ENCODE results near the gene GPATCH2.
"Not testable (repeated sequence)": the region's sequence is repeated elsewhere in the genome, so short reads cannot be mapped to it uniquely, and the experiment has no call there.

Gene GPATCH2

DNA sequence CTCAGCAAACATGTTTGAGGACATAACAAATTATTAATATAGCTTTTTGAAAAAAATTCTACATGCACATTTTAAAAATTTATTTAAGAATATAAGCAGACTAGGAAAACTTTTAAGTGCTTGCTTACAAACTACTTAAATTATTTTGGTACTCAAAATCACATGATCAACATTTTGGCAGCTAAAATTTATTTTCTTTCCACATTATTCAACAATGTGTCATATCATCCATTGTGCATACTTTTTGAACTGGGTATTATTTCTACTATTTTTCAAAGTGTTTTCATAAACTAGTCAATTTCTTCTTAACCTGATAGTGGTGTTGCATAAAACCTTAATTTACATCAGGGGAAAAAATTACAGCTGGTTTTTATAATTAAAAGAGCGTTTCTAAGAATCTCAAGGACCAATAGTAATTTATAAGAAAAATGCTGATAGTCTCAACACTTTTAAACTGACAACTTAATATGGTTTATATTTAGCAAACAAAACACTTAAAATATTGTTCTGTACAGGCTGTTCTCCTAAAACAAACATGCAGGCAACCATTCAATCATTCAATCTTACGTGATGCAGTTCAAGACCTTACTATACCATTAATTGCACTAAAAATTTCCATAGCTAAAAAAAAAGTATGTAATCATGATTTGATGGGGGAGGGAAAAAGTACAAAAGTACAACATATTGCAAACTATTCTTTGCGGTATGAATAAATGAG is 105.0 kb downstream of the GPATCH2 start:
- DNase-seq (ENCODE audit: low spot score), result no peak

DNA sequence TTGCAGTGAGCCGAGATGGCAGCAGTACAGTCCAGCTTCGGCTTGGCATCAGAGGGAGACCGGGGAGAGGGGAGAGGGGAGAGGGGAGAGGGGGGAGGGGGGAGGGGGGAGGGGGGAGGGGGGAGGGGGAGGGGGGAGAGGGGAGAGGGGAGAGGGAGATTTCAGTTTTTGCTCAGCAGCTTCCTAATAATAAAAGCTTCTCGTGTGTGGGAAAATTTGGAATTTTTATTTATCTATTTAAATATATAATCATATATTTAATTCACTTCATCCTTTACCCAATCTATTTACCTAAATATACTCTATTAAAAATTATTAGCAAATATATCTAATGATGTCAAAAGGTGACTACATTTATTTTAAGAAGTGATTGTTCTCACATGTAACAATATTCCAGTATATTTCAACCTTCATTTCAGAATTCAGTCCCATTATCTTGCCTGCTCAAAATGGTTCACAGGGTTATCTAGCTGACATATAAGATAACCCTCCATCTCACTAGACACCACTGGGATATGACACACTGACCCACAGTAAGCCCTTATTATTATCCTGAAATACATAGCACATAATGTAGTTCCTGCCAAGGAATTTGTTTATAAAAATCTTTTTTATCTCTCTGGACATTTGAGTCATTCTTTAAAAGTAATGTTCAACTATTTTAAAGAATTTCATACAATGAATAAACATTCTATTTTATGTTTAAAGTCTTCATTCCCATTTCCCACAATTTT is 105.9 kb downstream of the GPATCH2 start:
- DNase-seq (ENCODE audit: low spot score), result no peak

DNA sequence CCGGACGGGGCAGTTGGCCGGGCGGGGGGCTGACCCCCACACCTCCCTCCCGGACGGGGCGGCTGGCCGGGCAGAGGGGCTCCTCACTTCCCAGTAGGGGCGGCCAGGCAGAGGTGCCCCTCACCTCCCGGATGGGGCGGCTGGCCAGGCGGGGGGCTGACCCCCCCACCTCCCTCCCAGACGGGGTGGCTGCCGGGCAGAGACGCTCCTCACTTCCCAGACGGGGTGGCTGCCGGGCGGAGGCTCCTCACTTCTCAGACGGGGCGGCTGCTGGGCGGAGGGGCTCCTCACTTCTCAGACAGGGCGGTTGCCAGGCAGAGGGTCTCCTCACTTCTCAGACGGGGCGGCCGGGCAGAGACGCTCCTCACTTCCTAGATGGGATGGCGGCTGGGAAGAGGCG is 107.0 kb downstream of the GPATCH2 start:
- not testable (repeated sequence) for DNase-seq (ENCODE audit: low spot score)

DNA sequence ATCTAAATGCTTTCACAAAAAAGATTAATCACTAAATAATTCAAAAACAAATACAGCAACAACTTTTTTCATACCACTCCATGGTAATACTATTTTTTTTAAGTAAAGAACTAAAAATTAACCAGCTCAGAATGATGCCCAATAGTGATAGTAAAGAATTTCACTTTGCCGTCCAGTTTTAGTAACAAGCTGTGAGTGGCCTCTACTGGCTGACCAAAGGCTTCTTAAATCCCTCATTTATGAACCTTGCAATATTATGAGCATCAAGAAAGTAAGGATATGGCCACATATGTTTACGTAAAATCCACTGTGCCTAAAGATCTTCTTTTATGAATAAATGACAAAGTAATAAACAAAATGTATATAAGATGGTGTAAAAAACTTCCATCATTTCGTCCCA is 108.6 kb downstream of the GPATCH2 start:
- DNase-seq (ENCODE audit: low spot score), result no peak

DNA sequence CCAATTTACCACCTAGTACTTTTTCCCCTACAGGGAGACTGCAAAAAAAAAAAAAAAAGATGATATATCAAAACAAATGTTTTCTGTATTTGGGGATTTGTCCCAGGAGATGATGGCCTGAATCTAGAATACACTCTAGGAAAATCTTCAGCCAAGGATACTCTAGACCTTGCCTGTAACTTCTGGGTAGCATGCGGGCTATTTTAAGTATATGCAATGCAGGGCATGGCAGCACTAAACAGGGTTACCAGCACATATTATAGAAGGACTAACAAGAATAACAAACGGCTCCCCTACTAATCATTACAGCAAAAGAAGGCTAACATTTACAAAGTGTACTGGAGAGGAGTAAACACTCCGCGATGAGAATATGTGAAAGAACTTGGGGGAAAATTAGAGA is 109.6 kb downstream of the GPATCH2 start:
- DNase-seq (ENCODE audit: low spot score), result no peak

DNA sequence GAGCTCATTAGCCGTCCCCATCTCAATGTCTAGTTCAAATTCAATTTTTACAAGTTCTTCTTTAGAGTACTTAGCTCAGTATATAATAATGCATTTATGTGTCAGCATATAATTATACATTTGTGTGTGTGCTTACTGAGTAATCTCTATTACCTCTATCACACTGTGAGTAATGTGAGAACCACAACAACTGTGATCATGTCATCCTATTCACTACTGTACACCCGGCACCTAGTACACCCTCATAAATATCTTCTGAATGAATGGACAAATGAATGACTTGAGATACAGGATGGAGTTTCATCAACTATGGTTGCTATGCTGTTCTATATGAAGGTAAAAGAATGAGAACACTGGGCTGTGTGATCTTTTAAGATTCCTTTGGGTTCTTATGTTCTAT is 124.0 kb downstream of the GPATCH2 start:
- no peak for DNase-seq (ENCODE audit: low spot score)

DNA sequence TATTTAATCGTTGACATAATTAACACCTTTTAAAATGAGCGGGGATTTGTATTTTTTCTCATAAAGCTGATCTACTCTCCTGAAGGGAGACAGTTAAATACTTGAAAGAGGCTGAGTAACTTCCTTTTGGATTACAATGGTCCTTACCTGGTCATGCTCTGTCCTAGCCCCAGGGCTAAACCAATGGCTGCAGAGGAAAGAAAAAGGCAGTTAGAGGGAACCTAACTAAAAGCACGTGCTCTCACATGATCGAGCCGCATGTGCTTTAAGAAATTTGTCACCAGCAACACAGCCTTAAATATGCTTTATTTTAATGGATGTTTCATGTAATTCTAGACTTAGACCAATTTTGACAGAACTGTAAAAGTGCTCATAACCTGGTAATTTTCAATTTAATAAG is 132.7 kb downstream of the GPATCH2 start:
- DNase-seq (ENCODE audit: low spot score), result no peak

DNA sequence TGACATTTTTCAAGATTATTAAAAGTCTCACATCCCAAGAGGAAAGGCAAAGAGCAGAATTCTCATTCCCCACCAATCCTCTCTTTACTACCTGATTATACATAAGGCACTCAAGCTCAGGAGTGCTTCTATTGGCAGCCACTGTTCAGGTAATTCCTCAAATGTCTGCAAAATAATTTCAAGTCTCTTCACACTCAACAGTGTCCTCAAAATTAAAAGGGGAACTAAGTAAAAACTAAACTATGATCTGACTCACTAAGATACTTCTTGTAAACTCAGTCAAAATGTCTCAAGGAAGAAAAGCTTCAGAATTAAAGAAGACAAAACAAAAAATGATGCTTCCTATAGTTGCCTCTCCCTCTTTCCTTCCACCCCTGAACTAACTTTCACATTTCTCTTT is 135.6 kb downstream of the GPATCH2 start:
- no peak for DNase-seq (ENCODE audit: low spot score)

DNA sequence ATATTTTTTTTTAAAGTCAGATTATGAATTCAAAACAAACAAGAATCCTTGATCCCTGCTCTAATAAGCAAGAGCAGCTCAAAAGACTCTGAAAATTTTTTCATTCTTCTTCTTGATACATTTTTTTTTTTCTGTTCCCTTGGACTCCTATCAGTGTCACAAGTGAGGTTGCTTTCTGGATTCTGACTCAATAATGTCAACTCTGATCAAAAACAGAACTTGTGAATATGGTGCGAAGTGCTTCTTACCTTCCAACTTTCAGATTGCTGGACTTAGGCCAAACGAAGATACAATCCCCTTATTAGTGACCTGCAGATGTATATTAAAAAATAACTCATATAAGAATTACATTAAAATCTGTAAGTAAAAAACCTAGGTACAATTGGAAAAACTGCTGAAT is 136.1 kb downstream of the GPATCH2 start:
- DNase-seq (ENCODE audit: low spot score), result no peak

DNA sequence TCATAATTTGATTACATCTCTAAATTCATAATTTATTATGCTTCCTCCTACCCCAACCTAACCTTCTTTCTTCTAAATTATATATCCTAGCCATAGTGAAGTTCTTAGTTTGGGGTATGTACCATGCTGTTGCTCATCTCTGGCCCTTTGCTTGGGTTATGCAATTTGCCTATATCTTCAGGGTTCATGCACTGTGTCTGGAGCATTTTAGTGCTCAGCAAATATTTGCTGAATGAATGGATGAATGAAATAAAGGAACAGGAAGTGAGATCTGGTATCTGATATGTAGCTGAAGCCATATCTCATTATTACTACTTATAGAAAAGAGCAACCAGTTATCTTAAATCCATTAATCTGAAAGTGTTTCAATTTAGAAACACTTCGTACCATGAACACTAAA is 137.6 kb downstream of the GPATCH2 start:
- no peak for DNase-seq (ENCODE audit: low spot score)

DNA sequence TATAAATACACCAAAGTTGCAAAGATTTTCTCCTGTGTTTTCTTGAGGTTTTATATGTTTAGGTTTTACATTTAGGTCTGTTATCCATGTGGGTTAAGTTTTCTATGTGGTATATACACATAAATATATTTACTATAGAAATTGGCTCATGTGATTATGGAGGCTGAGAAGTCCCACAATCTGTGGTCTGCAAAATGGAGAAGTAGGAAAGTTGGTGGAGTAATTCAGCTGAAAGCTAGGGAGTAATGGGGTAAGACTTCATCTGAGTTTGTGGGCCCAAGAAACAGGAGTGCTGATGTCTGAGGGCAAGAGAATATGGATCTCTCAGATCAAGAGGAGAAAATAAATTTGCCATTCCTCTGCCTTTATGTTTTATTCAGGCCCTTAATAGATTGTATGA is 146.0 kb downstream of the GPATCH2 start:
- no peak for DNase-seq (ENCODE audit: low spot score)

DNA sequence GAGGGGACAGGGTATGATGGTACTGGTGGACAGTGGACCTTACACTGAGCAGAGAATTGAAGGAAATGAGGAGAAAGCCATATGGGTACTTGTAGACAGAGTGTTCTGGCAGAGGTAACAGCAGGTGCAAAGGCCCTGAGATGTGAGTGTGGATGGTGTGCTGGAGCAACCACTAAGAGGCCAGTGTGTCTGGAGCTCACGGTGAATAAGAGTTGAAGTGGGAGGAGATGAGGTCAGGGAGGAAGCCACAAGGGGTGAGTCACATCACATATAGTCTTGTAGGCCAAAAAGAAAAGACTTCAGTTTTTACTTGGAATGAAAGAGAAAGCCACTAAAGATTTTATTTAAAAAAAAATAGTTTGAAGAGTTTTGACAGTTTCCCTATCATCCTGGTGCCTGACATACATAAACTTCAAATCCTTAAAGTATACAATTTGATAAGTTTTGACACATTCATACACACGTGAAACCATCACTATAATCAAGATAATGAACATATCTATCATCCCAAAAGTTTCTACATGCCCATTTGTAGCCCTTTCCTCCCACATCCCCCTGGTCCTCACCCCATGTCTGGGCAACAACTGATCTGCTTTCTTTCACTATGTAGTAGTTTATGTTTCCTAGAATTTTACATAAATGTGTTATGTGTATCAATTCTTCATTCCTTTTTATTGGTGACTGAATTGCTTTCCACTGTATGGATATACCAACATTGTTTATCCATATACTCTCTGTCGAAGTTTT is 148.4 kb downstream of the GPATCH2 start:
- DNase-seq (ENCODE audit: low spot score), result no peak

DNA sequence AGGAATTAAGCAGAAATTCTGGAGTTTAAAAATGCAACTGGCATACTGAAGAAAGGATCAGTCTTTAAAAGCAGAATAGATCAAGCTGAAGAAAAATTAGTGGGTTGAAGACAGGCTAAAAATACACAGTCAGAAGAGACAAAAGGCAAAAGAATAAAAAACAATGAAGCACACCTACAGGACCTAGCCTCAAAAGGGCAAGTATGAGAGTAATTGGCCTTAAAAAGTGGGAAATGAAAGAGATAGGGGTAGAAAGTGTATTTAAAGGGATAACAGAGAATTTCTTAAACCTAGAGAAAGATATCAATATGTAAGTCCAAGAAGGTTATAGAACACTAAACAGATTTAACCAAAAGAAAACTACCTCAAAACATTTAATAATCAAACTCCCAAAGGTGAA is 152.4 kb downstream of the GPATCH2 start:
- no peak for DNase-seq (ENCODE audit: low spot score)

DNA sequence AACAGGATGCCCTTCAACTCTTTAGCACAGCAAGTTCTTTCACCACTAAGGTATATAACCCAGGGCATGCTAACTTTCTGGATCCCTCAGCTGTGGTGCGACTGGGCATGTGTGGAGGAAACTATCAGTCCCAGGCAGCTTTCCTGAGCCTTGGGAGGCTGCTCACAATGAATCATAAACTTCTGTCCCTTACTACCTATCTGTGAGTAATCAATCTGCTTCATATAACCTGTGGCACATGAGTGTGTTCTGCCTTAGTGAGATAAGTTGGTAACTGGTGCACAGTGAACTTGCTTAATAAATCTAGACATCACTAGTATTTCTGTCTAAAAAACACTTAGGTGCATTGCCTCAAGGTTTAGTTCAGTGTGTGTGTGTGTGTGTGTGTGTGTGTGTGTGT is 158.0 kb downstream of the GPATCH2 start:
- no peak for DNase-seq (ENCODE audit: low spot score)

DNA sequence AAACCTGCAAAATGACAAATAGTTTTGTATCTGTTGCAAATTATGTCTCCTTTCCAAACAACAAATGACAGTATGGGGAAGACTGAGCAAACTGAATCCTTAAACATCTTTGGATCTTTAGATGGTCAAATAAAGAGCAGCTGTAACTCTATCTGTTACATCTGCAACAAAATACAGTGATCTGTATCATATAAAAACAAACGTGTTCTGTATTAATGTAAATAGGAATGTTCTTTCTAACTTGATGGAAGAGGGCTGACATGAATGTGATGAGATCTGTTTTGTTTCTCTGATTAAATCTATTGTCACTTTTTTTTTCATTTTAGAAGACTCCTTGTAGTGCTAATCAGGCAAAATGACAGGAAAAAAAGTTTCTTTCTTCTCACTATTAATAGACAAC is 159.5 kb downstream of the GPATCH2 start:
- DNase-seq (ENCODE audit: low spot score), result no peak

DNA sequence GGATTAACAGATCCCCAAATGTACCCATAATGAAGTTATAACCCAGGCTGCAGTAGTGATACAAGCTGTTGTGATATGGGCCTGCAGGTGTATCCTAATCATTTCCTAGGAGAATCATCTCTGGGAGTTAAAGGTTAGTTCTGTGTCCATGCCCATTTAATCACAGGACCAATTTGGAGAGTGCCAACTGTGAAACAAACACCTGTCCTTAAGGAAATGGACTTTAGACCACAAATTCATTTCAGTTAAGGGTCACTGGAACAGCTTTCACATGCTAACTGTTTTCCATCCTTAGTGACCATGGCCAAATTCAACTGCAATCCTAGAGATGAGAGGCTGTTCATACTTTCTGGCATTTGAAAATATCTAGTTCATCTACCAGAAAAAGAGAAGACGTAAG is 160.9 kb downstream of the GPATCH2 start:
- no peak for DNase-seq (ENCODE audit: low spot score)

DNA sequence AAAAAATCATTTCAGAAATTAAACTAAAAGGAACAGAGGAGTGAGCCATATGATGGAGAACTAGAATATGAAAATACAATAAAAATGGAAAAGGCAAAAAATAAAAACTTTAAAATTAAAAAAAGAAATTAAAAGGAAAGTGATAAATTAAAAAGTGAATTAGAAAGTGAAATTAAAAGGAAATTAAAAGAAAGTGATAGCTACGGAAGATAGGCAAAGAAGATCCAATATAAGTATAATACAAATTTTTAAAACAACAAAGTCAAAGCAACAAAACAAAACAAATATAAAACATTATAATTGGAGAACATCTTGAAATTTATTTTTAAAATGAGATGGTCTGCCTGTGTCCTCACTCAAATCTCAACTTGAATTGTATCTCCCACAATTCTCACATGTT is 165.8 kb downstream of the GPATCH2 start:
- DNase-seq (ENCODE audit: low spot score), result no peak

DNA sequence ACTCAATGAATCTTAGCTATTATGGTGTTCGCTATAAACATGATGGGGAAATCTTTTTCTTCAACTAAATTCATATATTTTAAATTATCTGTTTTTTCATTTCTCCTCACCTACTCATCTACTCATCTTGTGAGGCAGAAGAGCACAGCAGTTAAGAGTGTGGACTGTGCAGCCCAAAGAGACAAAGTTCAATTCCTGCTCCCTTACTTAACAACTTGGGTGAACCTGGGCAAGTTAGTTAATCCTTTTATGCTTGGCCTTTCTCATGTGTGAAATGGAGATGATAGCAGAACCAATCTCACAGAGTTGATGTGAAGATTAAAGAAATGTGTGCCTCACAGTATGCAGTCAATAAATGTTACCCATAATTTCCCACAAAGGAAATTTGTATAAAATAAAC is 168.2 kb downstream of the GPATCH2 start:
- DNase-seq (ENCODE audit: low spot score), result no peak

DNA sequence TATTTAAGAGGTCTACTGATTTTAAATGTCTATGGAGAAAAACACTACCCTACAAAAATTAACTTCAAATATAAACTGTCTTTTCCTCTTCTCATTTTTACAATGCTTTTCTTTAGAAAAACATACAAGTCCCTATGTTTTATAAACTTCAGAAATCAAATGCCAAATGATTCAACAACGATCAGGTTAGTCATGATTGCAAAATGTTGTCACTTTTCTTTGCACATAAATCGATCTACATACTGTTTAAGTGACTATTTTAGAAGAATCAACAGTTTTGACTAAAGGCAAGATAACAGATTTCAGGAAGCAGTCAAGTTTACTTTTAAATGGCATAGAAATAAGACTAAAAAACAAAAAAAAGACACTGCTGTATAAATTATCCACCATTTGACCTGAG is 168.7 kb downstream of the GPATCH2 start:
- DNase-seq (ENCODE audit: low spot score), result no peak

DNA sequence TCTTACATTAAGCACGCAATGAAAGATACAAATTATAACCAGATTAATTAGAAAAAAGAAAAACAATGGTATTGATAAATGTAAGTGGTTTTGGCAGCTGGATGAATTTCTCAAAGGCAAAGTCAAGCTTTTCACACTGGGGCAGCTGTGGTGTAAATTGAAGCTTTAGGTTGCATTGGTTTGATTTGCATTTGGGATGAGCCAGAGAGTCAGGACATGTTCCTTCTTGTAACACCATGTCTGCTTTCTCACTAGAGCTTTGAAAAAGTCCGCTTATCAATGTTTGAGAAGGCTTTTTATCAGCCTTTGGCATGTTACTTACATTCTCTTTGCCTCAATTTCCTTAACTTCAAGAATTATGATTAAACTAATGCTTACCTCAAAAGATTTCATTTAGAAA is 173.9 kb downstream of the GPATCH2 start:
- DNase-seq (ENCODE audit: low spot score), result no peak

DNA sequence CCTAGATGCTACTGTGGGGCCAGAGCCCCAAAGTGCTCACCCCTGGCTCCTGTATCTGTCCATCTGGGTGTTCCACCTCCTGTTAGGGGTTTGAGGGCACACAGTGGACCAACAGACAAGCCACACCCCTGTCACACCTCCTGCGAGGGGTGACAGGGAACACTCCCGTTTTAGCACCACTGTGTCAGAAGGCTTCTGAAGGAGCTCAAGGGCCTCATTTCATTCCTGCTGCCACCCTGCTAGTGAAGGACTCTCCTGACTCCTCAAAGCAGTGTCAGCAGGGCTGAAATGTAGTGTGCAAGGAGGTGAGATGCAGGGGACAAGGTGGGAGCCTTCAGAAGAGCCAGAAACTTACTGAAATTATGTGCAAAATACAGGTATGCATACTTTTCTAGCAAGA is 174.6 kb downstream of the GPATCH2 start:
- DNase-seq (ENCODE audit: low spot score), result no peak

DNA sequence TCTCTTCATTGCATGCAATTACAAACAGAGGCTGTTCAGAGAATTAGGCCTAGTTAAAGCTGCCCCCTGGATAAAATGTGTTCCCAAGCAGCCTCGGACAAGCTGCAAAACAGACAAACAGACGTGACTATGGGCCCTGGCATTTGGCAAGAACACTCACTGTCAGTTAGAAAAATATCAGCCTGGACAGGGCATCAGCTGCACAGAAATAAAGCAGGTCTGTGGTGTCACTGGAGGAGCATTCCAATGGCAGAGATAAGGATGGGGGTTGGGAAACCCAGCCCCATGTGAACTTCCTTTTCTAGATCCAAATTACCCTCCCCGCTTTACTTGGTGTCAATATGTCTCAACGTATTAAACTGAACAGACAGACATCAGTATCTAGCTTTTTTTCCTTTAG is 177.1 kb downstream of the GPATCH2 start:
- DNase-seq (ENCODE audit: low spot score), result no peak

DNA sequence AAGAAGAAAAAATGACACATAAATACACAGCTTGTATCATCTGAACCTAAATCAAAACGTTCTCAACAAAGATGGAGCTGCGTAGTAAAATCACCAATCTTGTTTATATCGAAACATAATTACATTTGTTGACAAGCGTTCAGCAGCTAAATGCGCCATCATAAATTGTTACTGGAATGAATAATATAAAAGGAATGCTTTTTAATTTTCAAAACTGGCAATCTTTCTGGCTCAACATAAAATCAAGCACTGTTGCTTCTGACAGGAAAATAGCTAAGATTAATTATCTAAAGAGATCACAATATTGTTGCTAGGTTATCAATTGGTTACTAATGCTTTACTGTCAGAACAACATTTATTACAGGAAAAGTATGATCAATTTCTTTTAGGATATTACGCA is 181.5 kb downstream of the GPATCH2 start:
- DNase-seq (ENCODE audit: low spot score), result no peak
